BJ (cell line): Measurements from ENCODE around the gene SYT6. TPM values are rescaled to one million over a fixed set of nuclear protein-coding genes. Genes with fewer than 3 reads are reported as not detected.

Source experiments
- CTCF ChIA-PET: fragments of 350-600 bp; formaldehyde crosslinking; extraction: SDS; loops from one replicate; lab custom pipeline; 2021; ENCODE audit warnings: antibody characterized with exemption, inconsistent platforms; lab: Yijun Ruan, JAX
- POLR2A ChIA-PET: fragments of 300-600 bp; sonication (Branson Sonifier 250); formaldehyde crosslinking; extraction: SDS; loops from one replicate; lab custom pipeline; 2021; ENCODE audit warnings: antibody characterized with exemption; lab: Charles Lee
- DNase-seq: peaks from one replicate; pipeline ENCODE4 v3.0.0-alpha.2; 2011; ENCODE audit warnings: low read depth
- H3K27me3 ChIP-seq: 2 replicates; pipeline ENCODE4 v1.6.0; 2011; ENCODE audit warnings: low read length; ENCODE audit not compliant: control insufficient read depth, insufficient read depth
- H3K36me3 ChIP-seq: 2 replicates; pipeline ENCODE4 v1.5.1; 2011; ENCODE audit warnings: low read length; ENCODE audit not compliant: control insufficient read depth, insufficient read depth
- H3K4me3 ChIP-seq: 2 replicates; pipeline ENCODE4 v1.5.1; 2011; ENCODE audit warnings: low read depth, mild to moderate bottlenecking, control low read depth, low read length
- polyA minus RNA-seq: library from RNA; depleted of rRNA, polyadenylated mRNA; stranded (reverse); fragments of >200 nt; gene quantifications from 2 replicates; pipeline ENCODE4 v1.2.3, GENCODE V29; 2011; rRNA and poly(A)+ RNA removed
- polyA plus RNA-seq: library from polyadenylated mRNA; depleted of rRNA; stranded (reverse); fragments of >200 nt; gene quantifications from 2 replicates; pipeline ENCODE4 v1.2.3, GENCODE V29; 2011; rRNA removed
- TF ChIP-seq, protein P1 (sequence below): IDR thresholded peaks from 2 replicates; pipeline ENCODE4 v1.5.1; 2011; ENCODE audit warnings: low read depth, mild to moderate bottlenecking, control low read depth, inconsistent platforms, low read length, moderate library complexity; ENCODE audit not compliant: insufficient read depth

Gene SYT6, protein sequence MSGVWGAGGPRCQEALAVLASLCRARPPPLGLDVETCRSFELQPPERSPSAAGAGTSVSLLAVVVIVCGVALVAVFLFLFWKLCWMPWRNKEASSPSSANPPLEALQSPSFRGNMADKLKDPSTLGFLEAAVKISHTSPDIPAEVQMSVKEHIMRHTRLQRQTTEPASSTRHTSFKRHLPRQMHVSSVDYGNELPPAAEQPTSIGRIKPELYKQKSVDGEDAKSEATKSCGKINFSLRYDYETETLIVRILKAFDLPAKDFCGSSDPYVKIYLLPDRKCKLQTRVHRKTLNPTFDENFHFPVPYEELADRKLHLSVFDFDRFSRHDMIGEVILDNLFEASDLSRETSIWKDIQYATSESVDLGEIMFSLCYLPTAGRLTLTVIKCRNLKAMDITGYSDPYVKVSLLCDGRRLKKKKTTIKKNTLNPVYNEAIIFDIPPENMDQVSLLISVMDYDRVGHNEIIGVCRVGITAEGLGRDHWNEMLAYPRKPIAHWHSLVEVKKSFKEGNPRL
- not detected in 2 replicates for polyA plus RNA-seq
- polyA minus RNA-seq, result not detected in 2 replicates

DNA sequence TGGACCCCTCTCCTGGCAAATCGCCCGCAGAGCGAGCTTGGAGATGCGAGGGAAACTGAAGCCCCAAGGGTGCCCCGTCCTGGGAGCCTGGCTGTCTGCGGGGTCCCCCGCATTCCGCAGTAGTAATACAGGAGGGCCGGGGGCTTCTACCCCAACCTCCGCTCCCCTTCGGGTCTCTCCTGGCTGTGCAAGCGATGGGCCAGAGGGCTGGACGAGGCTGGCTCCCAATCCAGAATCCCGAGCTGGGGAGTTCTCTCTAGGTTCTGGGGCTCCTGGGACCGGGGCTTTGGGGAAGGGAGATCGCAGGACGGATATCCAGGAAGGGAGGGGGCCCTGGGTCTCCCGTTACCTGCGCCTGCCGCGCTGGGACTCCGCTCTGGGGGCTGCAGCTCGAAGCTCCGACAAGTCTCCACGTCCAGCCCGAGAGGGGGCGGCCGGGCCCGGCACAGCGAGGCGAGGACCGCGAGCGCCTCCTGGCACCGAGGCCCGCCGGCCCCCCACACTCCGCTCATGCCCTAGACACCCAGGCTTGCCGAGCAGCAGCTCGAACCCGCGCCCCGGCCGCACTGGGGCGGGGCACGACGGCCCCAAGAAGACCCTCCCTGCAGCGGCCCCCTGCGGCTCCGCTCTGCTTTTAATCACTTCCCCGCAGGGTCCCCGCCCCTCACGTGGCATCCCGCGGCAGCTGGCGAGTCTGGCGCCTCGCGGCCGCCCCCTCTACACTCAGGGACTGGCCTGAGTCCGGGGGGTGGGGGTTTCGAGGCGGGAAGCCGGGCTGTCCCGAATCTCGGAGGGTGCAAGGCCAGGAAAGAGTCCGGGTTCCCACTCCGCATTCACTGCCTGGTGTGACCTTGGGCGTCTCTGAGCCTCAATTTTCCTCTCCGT lies at the start of gene SYT6:
SYT6 (minus strand) TSS at position 609 of the 885 bp plus-strand sequence; CDS start at position 512, 97 bp downstream.
- no peak for DNase-seq
- POLR2A ChIA-PET, result no interaction called here
- CTCF ChIA-PET, result no interaction called here
- TF ChIP-seq, protein P1, sequence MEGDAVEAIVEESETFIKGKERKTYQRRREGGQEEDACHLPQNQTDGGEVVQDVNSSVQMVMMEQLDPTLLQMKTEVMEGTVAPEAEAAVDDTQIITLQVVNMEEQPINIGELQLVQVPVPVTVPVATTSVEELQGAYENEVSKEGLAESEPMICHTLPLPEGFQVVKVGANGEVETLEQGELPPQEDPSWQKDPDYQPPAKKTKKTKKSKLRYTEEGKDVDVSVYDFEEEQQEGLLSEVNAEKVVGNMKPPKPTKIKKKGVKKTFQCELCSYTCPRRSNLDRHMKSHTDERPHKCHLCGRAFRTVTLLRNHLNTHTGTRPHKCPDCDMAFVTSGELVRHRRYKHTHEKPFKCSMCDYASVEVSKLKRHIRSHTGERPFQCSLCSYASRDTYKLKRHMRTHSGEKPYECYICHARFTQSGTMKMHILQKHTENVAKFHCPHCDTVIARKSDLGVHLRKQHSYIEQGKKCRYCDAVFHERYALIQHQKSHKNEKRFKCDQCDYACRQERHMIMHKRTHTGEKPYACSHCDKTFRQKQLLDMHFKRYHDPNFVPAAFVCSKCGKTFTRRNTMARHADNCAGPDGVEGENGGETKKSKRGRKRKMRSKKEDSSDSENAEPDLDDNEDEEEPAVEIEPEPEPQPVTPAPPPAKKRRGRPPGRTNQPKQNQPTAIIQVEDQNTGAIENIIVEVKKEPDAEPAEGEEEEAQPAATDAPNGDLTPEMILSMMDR, result no peak
- Histone ChIP-seq H3K4me3 (no peak within 1 kb of the TSS; the same call in 1 of the 2 replicates), H3K36me3 (no peaks in the 10 kb centered on the region), H3K27me3 (peaks cover 58% of the 10 kb centered on the region)

- DNase-seq, result no peak
- CTCF ChIA-PET, result interaction anchor here (0.9 kb wide), 1 partner anchor 155 kb away, joined by 7 read pairs; no protein-coding TSS in a partner anchor
- Histone ChIP-seq H3K27me3 (peaks cover 12% of the 10 kb centered on the region), H3K36me3 (no peaks in the 10 kb centered on the region), H3K4me3 (no peak overlapping the region)
- POLR2A ChIA-PET, result no interaction called here
- TF ChIP-seq, protein P1, result no peak
Observed at GRCh38 chr1:114201486-114201885, 47.8 kb upstream of the SYT6 start.

GRCh38 chr1:114199017-114199594 lies 45.4 kb upstream of the SYT6 start:
- peaks cover 14% of the 10 kb centered on the region for H3K27me3 ChIP-seq
- CTCF ChIA-PET, result interaction anchor here (0.6 to 1.0 kb wide), 2 partner anchors 16 to 220 kb away, joined by 3 to 4 read pairs; partner anchors contain the start of gene OLFML3
- POLR2A ChIA-PET, result no interaction called here
- no peak overlapping the region for H3K4me3 ChIP-seq
- DNase-seq, result no peak
- TF ChIP-seq, protein P1, result no peak
- no peaks in the 10 kb centered on the region for H3K36me3 ChIP-seq

- Histone ChIP-seq H3K27me3 (peaks cover 12% of the 10 kb centered on the region), H3K4me3 (no peak overlapping the region), H3K36me3 (no peaks in the 10 kb centered on the region)
- TF ChIP-seq, protein P1, result no peak
- ChIA-PET POLR2A (no interaction called here), CTCF (no interaction called here)
- DNase-seq, result no peak
Observed at GRCh38 chr1:114196992-114197907, 43.6 kb upstream of the SYT6 start.
